Measurements from ENCODE around the gene FGFR3.
"Not testable (repeated sequence)": the region's sequence is repeated elsewhere in the genome, so short reads cannot be mapped to it uniquely, and the experiment has no call there.

The FGFR3 gene

GRCh38 chr4:1843852-1844251 is 50.8 kb downstream of the FGFR3 start:
- DNase-seq, result no peak

DNA sequence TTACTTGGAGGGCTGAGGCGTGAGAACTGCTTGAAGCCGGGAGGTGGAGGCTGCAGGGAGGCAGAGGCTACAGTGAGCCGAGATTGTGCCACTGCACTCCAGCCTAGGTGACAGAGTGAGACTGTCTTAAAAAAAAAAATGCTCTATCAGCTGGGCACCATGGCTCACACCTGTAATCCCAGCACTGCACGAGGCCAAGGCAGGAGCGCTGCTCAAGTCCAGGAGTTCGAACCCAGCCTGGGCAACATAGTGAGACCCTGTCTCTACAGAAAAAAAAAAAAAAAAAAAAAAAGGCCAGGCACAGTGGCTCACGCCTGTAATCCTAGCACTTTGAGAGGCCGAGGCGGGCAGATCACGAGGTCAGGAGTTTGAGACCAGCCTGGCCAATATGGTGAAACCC is 51.5 kb downstream of the FGFR3 start:
- DNase-seq, result not testable (repeated sequence)

GRCh38 chr4:1846580-1846979 is 53.5 kb downstream of the FGFR3 start:
- no peak for DNase-seq

- no peak for DNase-seq
These were observed 57.2 kb downstream of the FGFR3 start for GRCh38 chr4:1850276-1850675.

DNA sequence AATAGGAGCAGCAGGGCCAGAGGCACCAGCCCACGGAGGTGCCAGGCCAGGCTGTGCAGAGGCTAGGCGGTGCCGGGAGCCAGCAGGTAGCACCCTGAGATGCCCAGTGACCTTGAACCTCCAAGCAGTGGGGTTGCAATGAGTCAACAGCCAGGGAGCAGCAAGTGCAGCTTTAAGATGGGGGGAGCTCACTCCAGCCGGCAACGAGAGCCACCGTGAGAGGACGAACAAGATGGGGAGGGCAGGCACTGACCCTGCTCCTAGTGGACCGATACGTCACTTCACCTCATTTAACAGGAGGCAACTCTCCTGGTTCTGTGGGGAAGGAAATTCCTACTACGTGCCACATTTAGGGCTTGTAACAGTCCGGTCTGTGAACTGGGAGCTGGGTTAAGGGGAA is 58.1 kb downstream of the FGFR3 start:
- DNase-seq, result no peak

GRCh38 chr4:1851575-1852410 is 58.7 kb downstream of the FGFR3 start:
- DNase-seq, result no peak

GRCh38 chr4:1852904-1853623 is 60.0 kb downstream of the FGFR3 start:
- DNase-seq, result no peak

- no peak for DNase-seq
These were observed 61.7 kb downstream of the FGFR3 start for GRCh38 chr4:1854752-1855151.

DNA sequence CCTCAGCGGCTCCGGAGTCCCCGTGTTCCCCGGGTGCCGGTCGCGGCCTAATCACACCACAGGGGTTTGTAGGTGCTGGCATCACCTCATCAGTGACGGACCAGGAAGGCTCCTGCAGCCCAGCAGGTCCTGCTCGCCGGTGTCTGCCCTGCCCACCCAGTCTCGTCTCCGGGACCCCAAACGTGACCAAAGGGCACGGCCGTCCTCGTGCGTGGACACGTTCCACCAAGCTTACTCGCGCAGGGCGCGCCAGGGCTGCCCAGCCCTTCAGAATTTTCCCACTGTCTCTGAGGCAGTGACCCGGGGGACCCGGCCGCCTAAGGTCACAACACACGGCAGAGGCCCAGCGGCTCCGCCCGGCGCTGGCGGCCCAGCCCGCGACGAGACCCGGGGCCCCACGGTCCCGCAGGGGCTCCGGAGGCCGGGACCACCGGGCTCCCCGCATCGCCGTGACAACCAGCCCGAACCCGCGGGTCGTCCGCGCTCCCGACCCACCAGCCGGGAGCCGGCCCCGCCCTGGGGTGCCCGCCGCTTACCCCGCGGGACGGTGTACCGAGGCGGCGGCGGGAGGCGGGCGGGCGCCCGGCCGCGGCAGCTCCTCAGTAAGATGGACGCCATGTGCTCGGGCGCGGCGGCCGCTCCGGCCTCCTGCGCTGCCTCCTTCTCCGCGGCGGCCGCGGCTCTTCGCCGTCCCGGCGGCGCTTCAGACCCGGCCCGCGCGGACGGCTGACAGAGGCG is 62.4 kb downstream of the FGFR3 start:
- peak; percentile 30 for DNase-seq

- peak; percentile 93 for DNase-seq
These were observed 63.2 kb downstream of the FGFR3 start, which contains the start of gene LETM1 for GRCh38 chr4:1856071-1856942. TSS of gene LETM1 (minus strand) at chr4:1856156. CDS start at chr4:1855950, 206 bp downstream.

DNA sequence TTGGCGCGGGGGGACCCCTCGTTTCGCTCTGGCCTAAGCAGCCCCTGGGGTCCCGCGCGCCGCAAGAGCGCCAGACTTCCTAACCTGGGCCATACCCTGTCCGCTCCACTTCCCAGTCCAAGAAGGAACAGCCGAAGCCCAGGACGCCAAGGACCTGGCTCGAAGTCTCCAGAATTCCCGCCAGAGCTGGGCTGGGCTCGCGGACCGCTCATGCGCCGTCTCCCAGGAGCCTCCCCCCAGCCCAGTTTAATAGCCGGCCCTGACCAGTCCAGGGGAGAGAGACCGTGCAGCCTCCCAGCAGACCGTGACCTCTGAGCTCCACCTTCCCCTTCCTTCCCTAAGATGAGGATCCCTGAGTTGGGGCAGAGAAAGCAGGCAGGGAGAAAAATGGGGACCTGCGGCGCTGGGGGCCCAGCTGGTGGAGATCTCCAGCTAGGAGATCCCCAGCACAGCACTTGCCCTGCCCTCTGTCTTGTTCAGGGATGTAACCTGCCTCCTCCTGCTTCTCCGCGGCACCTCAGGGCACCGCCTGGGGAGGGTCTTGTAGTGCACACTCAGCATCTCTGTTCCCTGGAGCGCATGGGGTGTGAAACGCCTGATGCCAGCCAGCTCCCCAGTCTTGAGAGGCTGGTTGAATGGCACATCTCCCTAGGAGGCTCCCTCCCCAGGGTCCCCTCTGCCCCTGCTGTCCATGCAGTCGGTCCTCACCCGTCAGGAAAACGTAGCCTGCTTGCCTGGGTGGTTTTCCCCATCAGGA is 64.0 kb downstream of the FGFR3 start:
- DNase-seq, result no peak

DNA sequence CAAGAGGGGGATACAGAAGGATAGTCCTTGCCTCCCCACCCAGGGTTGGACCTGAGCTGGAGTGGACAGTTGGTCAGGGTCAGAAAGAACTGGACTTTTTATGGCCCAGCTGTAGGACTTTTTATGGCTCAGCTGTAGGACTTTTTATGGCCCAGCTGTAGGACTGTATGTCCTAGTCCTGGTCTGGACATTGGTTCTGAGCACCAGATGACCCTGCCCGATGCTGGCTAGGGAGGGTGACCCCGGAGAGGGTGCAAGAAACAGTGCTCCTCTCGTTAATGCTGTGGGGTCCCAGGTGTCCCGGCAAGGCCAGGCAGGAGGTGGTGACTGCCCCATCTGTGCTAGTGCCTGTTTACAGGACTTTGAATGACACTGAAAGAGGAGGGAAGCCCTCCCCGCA is 64.8 kb downstream of the FGFR3 start:
- no peak for DNase-seq
